ENCODE data around the gene MAP2K6.

DNA sequence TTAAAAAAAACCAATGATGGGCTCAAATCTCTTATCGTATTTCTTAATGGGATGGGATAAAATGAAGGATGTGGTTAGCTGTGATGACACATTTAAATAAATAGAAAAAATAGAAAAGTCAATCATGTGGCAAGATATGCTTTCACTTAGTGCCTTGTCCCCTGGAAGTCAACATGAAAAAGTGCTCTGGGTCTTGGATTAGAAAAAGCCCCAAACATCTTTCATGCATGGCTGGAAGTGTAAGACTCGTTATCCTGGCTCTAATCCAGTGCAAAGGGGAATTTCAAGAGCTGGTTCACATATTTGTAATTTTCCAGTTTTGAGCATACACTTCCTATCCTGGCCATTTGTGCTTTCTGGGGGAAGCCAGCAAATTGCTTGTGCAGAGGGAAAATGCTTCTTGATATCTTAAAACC is 160.9 kb downstream of the MAP2K6 start:
- no peak for TF ChIP-seq NFRKB (IDR thresholded peaks at IDR 0.05)
- TF ChIP-seq SUZ12 (IDR thresholded peaks at IDR 0.05), result no peak
- no peak for TF ChIP-seq SP1 (IDR thresholded peaks at IDR 0.05)
- no peak for TF ChIP-seq ARNT (IDR thresholded peaks at IDR 0.05)
- no peak for TF ChIP-seq FOXM1 (IDR thresholded peaks at IDR 0.05; ENCODE audit: borderline replicate concordance)
- no peak for TF ChIP-seq HDGF (IDR thresholded peaks at IDR 0.05; ENCODE audit: borderline replicate concordance)
- no peak for TF ChIP-seq BHLHE40 (IDR thresholded peaks at IDR 0.05; ENCODE audit: borderline replicate concordance)
- TF ChIP-seq TARDBP (IDR thresholded peaks at IDR 0.05), result no peak
